Kidney (tissue), 14 donors: ENCODE data around the gene IER2. TPM values are rescaled to one million over a fixed set of nuclear protein-coding genes. Genes with fewer than 3 reads are reported as not detected.

Experiments used
- DNase-seq, 5 donors: peaks; one replicate each; pipeline ENCODE4 v3.0.0-alpha.2; 2013 to 2020
- FAIRE-seq: peaks from 2 replicates; lab custom pipeline; 2012; peaks lifted over from hg19 to GRCh38; lab: Jason Lieb, UNC
- H3K27ac ChIP-seq, 2 donors: one replicate each; pipeline ENCODE4 v1.7.0; 2013; ENCODE audit warnings: low read depth in 2 of 2, low read length in 2 of 2, inconsistent platforms in 1 of 2
- H3K27me3 ChIP-seq: one replicate; pipeline ENCODE4 v1.7.1; 2013; ENCODE audit warnings: low read length, inconsistent platforms; ENCODE audit not compliant: control insufficient read depth, insufficient read depth
- H3K36me3 ChIP-seq, 3 donors: one replicate each; pipeline versions ENCODE4 v1.7.0 to v1.7.1; 2013; ENCODE audit warnings: low read length in 3 of 3, control low read depth in 1 of 3, inconsistent platforms in 1 of 3; ENCODE audit not compliant: insufficient read depth in 3 of 3, control insufficient read depth in 2 of 3
- H3K4me1 ChIP-seq, 3 donors: one replicate each; pipeline versions ENCODE4 v1.7.0 to v1.7.1; 2013; ENCODE audit warnings: low read length in 3 of 3, inconsistent platforms in 1 of 3, low read depth in 1 of 3; ENCODE audit not compliant: control insufficient read depth in 2 of 3, insufficient read depth in 2 of 3
- H3K4me3 ChIP-seq, 3 donors: one replicate each; pipeline versions ENCODE4 v1.7.0 to v1.8.1; 2013; ENCODE audit warnings: low read length in 3 of 3, control low read depth in 1 of 3, inconsistent platforms in 1 of 3
- H3K9ac ChIP-seq, 3 donors: one replicate each; pipeline versions ENCODE4 v1.7.0 to v1.7.1; 2013; ENCODE audit warnings: low read length in 3 of 3, control low read depth in 1 of 3, inconsistent platforms in 1 of 3
- H3K9me3 ChIP-seq, 3 donors: one replicate each; pipeline versions ENCODE4 v1.7.0 to v1.7.1; 2013; ENCODE audit warnings: low read length in 3 of 3, control low read depth in 1 of 3, inconsistent platforms in 1 of 3; ENCODE audit not compliant: control insufficient read depth in 2 of 3, insufficient read depth in 1 of 3
- intact Hi-C: fragments of 100-400 bp; cut with DNase I; formaldehyde crosslinking; loops from one replicate; pipeline ENCODE4 v1.11.1; 2022
- polyA plus RNA-seq: library from polyadenylated mRNA; stranded (reverse); fragments of 350-450 nt; fragmentation: Illumina TruSeq; extraction: RNeasy Lipid Tissue Mini Kit (QIAGEN cat#74804); gene quantifications from one replicate; pipeline ENCODE4 v1.2.3, GENCODE V29; 2014; ENCODE audit warnings: low read depth, low replicate concordance; ENCODE audit not compliant: insufficient read depth
- total RNA-seq: library from RNA; stranded (reverse); fragmentation: NEBNext Ultra II Directional; extraction: Animal tissue kit (Norgen Biotek cat#: 25700); gene quantifications from one replicate; pipeline ENCODE4 v1.2.1, GENCODE V29; 2021
- TF ChIP-seq, protein P1 (sequence below): IDR thresholded peaks from 3 replicates; pipeline ENCODE4 v1.5.1; 2012; ENCODE audit warnings: mild to moderate bottlenecking, moderate library complexity, borderline replicate concordance; ENCODE audit not compliant: insufficient read depth; ENCODE audit errors: extremely low read depth
- donor health status: control.
- donor health status: control.
- donor health status: control.
- donor health status: control.
- donor health status: control.
- donor health status: DM: yes; HTN: yes; CAD: no.
- donor health status: Normal renal cell carcinoma (clear cell type).

IER2 gene
- total and polyA plus RNA-seq, 2 donors from 2014 or later, result 73.9 to 96.7 TPM

GRCh38 chr19:13138171-13138915, 11.9 kb upstream of the IER2 start:
- Histone ChIP-seq H3K27ac (no peak overlapping the region), H3K4me3 (no peak overlapping the region)
- no peak for FAIRE-seq

GRCh38 chr19:13138916-13139198, 11.4 kb upstream of the IER2 start:
- intact Hi-C loops, result no loop called here

More at GRCh38 chr19:13138171-13138915, 11.9 kb upstream of the IER2 start:
- Histone ChIP-seq H3K36me3 (peaks cover 0 to 14% (median 6%) of the 10 kb centered on the region in 3 donors), H3K4me1 (no peaks in the 10 kb centered on the region), H3K27me3 (no peaks in the 10 kb centered on the region), H3K9ac (no peak overlapping the region), H3K9me3 (no peaks in the 10 kb centered on the region)
- intact Hi-C loops, result no loop called here
- TF ChIP-seq, protein P1, sequence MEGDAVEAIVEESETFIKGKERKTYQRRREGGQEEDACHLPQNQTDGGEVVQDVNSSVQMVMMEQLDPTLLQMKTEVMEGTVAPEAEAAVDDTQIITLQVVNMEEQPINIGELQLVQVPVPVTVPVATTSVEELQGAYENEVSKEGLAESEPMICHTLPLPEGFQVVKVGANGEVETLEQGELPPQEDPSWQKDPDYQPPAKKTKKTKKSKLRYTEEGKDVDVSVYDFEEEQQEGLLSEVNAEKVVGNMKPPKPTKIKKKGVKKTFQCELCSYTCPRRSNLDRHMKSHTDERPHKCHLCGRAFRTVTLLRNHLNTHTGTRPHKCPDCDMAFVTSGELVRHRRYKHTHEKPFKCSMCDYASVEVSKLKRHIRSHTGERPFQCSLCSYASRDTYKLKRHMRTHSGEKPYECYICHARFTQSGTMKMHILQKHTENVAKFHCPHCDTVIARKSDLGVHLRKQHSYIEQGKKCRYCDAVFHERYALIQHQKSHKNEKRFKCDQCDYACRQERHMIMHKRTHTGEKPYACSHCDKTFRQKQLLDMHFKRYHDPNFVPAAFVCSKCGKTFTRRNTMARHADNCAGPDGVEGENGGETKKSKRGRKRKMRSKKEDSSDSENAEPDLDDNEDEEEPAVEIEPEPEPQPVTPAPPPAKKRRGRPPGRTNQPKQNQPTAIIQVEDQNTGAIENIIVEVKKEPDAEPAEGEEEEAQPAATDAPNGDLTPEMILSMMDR, result no peak
- no peak for DNase-seq

GRCh38 chr19:13139633-13140311, 10.4 kb upstream of the IER2 start:
- Histone ChIP-seq H3K4me3 (no peak overlapping the region), H3K27ac (no peak overlapping the region), H3K4me1 (no peaks in the 10 kb centered on the region), H3K27me3 (no peaks in the 10 kb centered on the region), H3K9ac (no peak overlapping the region), H3K9me3 (no peaks in the 10 kb centered on the region), H3K36me3 (peaks cover 0 to 14% (median 8%) of the 10 kb centered on the region in 3 donors)
- intact Hi-C loops, result no loop called here
- TF ChIP-seq, protein P1, result no peak
- FAIRE-seq, result no peak
- DNase-seq, result no peak

More at GRCh38 chr19:13138916-13139198, 11.4 kb upstream of the IER2 start:
- H3K27ac ChIP-seq, result no peak overlapping the region
- H3K27me3 ChIP-seq, result no peaks in the 10 kb centered on the region
- H3K9me3 ChIP-seq, result no peaks in the 10 kb centered on the region
- FAIRE-seq, result no peak
- TF ChIP-seq, protein P1, result no peak
- H3K36me3 ChIP-seq, result peaks cover 0 to 14% (median 6%) of the 10 kb centered on the region in 3 donors
- no peaks in the 10 kb centered on the region for H3K4me1 ChIP-seq
- no peak overlapping the region for H3K9ac ChIP-seq
- DNase-seq, result no peak
- H3K4me3 ChIP-seq, result no peak overlapping the region
